HG03196 (cell line): ENCODE measurements around the gene GTPBP3.

ENCODE experiments used
- ATAC-seq: cut with Tn5 transposase; IDR thresholded peaks from one replicate; pipeline ENCODE4 v1.9.1; 2021; ENCODE audit not compliant: unreplicated experiment

Gene GTPBP3

GRCh38 chr19:17327654-17328516 is 9.5 kb upstream of the GTPBP3 start:
- no peak for ATAC-seq

- no peak for ATAC-seq
Observed at GRCh38 chr19:17328517-17329365, 8.6 kb upstream of the GTPBP3 start.

- no peak for ATAC-seq
Observed at GRCh38 chr19:17329366-17330261, 7.7 kb upstream of the GTPBP3 start.

- no peak for ATAC-seq
Observed at GRCh38 chr19:17330262-17331044, 6.9 kb upstream of the GTPBP3 start.

GRCh38 chr19:17331045-17331558 is 6.3 kb upstream of the GTPBP3 start:
- ATAC-seq = no peak

GRCh38 chr19:17332360-17332676 is 5.0 kb upstream of the GTPBP3 start:
- no peak for ATAC-seq

- ATAC-seq = no peak
Observed at GRCh38 chr19:17332677-17333581, 4.4 kb upstream of the GTPBP3 start.

GRCh38 chr19:17333611-17334413 is 3.5 kb upstream of the GTPBP3 start:
- ATAC-seq = no peak

- ATAC-seq = no peak
Observed at GRCh38 chr19:17334414-17335409, 2.6 kb upstream of the GTPBP3 start, which contains the start of gene ANO8. Gene ANO8, minus strand, starts transcription at chr19:17334855. Its CDS starts 185 bp downstream, at chr19:17334670.

- no peak for ATAC-seq
Observed at GRCh38 chr19:17335575-17335974, 1.8 kb upstream of the GTPBP3 start.

- no peak for ATAC-seq
Observed at GRCh38 chr19:17337675-17338432, 501 bp downstream of the GTPBP3 start.

- ATAC-seq = no peak
Observed at GRCh38 chr19:17338433-17339078, 1.2 kb downstream of the GTPBP3 start.

GRCh38 chr19:17339088-17339741 is 1.9 kb downstream of the GTPBP3 start:
- no peak for ATAC-seq

GRCh38 chr19:17340302-17340870 is 3.0 kb downstream of the GTPBP3 start:
- no peak for ATAC-seq

GRCh38 chr19:17340871-17341357 is 3.6 kb downstream of the GTPBP3 start:
- no peak for ATAC-seq
